ENCODE measurements around the gene MYO3B. TPM values are rescaled to one million over a fixed set of nuclear protein-coding genes. Genes with fewer than 3 reads are reported as not detected.

MYO3B gene
- total and polyA plus RNA-seq, 2 of the 8 experiments (the other 6 are each of a cell fraction or from before 2014, with no cell fraction given): 0.17 to 0.19 TPM

GRCh38 chr2:170238776-170239175 lies 60.8 kb downstream of the MYO3B start (continued):
- TF ChIP-seq RNF2 (IDR thresholded peaks at IDR 0.05; ENCODE audit: borderline replicate concordance, low read depth, low read length, missing control alignments, poor library complexity, severe bottlenecking) (no peak), GABPA (IDR thresholded peaks at IDR 0.05; ENCODE audit: borderline replicate concordance, insufficient read depth, low read length) (no peak), CHD2 (IDR thresholded peaks at IDR 0.05; ENCODE audit: low read length) (no peak), RXRA (IDR thresholded peaks at IDR 0.05; ENCODE audit: insufficient read depth, low read depth, low read length) (no peak), YY1 (IDR thresholded peaks at IDR 0.05; ENCODE audit: low read depth, low read length) (no peak), SP2 (IDR thresholded peaks at IDR 0.05; ENCODE audit: low read length) (no peak)
